HG03064 (cell line): ENCODE results near the gene LINC01488.

Source experiments
- ATAC-seq: cut with Tn5 transposase; IDR thresholded peaks from one replicate; pipeline ENCODE4 v1.9.1; 2021; ENCODE audit warnings: low read depth; ENCODE audit not compliant: unreplicated experiment

Gene LINC01488

DNA sequence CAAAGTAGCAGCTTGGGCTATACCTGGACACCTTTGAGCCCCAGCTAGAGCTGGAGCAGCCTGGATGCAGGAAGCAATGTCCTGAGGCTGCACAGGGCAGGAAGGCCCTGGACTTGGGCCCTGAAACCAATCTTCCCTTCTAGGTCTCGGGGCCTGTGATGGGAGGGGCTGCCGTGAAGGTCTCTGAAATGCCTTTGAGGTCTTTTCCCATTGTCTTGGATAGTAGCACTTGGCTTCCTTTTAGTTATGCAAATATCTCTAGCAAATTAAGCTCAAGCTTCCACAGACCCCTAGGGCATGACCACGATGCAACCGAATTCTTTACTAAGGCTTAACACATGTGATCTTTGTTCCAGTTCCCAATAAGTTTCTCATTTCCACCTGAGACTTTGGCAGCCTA is 40.0 kb downstream of the LINC01488 start:
- no peak for ATAC-seq

DNA sequence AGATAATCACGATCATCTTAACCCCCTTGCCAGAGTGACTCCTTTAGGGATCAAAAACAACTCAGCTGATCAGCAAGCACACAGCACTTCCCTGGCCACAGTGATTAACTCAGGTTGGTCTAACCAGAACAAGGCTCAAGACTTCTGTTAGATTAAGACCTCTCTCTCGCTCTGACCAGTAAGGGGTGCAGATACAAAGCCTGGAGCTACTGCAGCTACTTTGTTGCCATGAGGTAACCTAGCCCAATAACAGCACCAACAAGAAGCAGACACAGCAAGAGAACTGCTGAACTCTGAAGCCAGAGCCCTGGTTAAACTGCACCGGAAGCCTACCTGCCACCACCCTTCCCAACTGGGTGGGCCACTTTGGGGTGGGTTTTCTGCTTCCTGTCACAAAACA is 42.0 kb downstream of the LINC01488 start:
- ATAC-seq = no peak

DNA sequence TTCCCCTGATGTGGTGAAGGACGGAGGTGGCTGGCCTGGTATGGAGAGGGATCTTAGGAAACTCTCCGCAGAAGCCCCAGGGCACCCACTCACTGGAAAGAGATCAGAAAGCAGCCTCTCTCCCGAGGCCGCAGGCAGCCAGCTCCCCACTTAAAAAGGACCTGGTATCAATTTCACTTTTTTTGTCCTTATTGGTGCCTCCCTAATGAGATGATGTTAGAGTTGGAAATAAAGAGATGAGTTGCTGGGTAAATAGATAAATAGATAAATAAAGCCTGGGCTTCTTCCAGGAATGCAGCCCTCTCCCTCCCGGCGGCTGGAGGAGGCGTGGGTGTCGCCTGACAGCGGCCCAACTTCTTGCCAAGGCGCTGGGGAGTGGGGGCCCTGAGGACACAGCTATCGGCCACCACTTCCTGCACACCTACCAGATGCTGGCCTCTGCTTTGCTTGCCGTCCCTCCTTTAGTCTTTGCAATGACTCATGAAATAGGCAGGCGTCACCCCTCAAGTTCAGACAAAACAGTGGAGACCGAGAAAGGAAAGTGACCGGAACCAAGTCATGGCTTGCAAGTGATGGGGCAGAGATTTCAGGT is 42.9 kb downstream of the LINC01488 start:
- ATAC-seq = no peak

DNA sequence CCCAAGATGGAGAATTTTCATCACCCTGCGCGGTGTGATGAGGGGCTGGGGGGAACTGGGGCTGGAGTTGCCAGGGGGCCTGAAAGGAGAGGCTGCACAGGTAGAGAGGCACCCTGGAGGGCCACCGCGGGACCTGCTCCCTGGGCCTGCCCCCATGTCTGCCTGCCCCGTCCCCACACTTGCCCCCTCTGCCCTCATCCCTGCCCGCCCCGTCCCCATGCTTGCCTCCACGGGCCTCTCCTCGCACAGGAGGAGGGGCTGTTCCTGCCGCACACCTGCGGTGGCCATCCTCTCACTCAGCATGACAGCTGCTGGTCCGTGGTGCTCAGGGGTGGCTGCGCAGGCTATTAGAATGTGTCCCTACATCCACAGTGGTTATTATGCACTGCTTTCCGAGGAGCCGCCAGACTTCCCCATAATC is 43.5 kb downstream of the LINC01488 start:
- no peak for ATAC-seq

DNA sequence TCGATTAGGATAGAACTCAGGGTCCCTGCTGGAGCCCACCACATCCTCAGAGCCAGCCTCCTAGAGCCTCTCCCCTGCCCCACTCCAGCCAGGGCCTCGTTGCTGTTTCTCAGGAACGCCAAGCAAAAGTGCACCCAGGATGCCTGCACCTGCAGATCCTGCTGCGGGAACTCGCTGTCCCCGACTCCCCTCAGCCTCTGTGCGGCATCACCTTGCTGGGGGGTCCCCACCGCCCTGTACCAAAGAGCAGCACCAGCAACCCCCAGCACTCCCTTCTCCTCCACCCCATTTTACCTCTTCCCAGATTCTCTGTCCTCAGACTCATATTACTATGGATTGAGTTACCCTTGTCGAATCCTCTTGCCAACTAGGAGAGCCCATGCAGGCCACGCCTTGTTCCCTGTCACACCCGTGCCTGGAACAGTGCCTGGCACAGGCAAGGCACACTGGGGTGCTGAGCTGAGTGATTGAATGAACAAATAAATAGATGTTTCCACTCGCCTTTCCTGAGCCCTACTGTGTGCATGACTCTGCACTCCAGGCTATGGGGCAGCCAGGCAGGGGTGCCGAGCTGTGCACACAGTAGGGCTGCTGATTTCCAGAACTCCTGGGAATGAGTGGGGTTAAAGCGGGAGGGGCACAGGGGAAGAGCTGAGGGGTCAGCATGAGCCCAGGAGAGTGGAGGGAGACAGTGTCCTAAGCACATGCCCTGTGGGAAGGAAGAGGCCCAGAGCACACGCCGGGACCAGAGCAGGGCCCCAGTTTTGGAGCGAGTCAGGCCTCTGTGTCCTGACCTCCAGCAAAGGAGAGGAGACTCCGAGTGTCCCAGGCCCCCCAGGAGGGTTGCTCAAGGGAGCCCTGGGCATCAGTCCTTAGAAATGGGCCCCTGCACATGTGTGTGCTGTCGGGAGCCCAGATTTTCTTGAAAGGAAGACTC is 44.3 kb downstream of the LINC01488 start:
- ATAC-seq = no peak

DNA sequence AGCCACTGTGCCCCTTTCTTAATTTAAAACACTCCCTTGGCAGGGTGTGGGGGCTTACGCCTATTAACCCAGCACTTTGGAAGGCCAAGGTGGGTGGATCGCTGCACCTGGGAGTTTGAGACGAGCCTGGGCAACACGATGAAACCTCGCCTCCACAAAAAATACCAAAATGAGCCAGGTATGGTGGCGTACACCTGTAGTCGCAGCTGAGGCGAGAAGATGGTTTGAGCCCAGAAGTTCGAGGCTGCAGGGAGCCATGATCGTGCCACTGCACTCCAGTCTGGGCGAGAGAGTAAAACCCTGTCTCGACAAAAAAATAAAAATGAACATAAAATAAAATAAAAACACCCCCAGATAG is 45.0 kb downstream of the LINC01488 start:
- ATAC-seq = no peak

DNA sequence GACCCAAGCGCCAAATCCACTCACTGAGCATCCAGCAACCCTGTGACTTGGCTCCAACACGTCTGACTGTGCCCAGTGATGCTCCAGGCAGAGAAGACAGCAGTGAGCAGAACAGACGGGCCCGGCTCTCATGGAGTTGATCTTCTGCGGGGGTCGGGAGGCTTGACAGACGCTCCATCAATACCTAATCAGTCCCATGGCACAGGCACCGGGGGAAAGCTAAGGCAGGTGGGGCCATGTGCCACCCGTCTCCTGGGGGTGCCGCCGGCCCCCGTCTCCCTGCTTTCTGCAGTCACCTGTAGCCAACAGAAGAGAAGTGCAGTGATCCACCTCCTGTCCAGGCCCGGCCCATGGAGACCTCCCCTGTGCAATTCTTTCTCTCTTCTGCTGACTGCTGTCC is 47.5 kb downstream of the LINC01488 start:
- ATAC-seq = no peak

GRCh38 chr11:69530278-69531070 is 49.0 kb downstream of the LINC01488 start:
- no peak for ATAC-seq

GRCh38 chr11:69531071-69531716 is 49.7 kb downstream of the LINC01488 start:
- ATAC-seq = no peak

GRCh38 chr11:69531717-69532088 is 50.2 kb downstream of the LINC01488 start:
- no peak for ATAC-seq

DNA sequence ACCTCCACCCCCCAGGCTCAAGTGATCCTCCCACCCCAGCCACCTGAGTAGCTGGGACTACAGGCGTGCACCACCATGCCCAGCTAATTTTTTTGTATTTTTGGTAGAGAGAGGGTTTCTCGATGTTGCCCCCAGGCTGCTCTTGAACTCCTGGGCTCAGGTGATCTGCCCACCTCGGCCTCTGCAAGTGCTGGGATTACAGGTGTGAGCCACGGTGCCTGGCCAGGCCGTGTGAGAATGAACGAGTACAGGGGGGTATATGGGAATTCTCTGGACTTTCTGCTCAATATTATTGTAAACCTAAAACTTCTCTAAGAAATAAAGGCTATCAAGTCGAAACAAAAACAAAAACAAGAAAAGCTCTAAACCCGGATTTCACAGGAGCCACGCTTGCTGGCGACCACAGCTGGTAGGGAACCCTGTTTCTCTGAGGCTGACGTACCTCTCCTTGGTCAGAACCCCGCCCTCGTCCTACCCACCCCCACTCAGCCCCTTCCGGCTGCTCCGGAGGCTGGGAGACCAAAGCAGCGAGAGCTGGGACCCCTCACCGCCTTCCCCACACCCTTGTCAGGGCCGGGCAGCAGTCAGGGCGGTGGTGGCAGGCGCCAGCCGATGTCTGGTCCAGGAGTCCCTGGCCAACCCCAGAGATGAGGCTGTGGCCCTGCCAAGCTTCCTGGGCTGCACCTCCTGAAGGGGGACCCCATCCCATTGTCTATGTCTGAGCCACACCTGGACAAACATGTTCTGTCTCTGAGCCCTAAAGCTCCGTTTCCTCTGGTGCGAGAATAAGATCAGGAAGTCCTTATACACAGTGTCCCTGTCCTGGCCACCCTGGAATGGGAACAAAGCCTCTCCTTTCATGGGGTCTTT is 52.1 kb downstream of the LINC01488 start:
- no peak for ATAC-seq

DNA sequence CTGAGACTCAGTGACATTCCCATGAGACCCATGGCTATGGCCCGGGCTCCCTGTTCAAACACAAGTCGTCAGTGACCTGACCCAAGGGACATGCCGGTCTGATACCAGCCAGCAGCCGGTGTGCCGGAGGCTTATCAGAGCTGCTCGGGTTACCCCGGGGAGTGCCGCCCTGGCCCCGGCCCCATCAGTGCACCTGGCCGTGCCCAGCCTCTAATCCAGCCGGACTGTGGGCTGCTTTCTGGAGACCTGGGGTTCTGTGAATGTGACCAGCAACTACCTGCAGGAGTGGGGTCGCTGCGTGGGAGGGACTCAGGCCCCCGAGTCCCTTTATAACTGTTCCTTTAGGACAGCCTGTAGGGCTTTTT is 52.7 kb downstream of the LINC01488 start:
- ATAC-seq = no peak

- ATAC-seq = no peak
These were observed 54.4 kb downstream of the LINC01488 start for GRCh38 chr11:69535908-69536307.

DNA sequence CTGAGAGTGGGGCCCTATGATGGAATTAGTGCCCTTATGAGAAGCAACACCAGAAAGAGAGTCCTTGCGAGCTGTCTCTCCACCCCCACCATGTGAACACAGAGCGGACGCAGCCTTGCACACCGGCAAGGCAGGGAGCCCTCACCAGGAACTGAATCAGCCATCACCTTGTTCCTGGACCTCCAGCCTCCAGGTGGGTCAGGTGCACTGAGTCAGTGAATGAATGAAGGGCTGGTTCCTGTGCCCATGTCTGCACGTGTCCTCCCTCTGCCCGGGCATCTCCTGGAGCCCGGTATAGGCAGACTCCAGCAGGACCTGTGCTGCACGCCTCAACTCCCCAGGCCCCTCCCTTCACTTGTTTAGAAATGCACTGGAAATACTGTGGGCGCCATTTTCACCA is 54.9 kb downstream of the LINC01488 start:
- no peak for ATAC-seq

DNA sequence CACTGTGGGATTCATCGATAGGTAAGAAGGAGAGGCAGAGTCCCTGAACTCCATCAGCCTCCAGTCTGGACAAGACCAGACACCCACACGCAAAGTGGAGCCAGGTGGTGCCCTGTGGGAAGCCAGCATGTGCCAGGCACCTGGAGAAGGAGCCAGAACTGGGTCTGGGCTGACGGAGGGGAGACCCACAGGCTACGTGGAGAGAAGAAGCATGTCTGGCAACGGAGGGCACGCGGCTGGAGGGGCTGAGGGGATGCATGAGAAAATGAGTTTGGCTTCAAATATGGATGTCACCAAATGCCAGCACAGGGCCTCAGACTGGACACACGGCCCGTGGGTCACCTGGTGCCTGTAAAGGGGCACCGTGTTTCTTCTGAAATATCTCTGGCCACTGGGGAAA is 55.7 kb downstream of the LINC01488 start:
- no peak for ATAC-seq

- no peak for ATAC-seq
These were observed 56.6 kb downstream of the LINC01488 start for GRCh38 chr11:69537855-69538640.

GRCh38 chr11:69538854-69539253 is 57.4 kb downstream of the LINC01488 start:
- no peak for ATAC-seq

DNA sequence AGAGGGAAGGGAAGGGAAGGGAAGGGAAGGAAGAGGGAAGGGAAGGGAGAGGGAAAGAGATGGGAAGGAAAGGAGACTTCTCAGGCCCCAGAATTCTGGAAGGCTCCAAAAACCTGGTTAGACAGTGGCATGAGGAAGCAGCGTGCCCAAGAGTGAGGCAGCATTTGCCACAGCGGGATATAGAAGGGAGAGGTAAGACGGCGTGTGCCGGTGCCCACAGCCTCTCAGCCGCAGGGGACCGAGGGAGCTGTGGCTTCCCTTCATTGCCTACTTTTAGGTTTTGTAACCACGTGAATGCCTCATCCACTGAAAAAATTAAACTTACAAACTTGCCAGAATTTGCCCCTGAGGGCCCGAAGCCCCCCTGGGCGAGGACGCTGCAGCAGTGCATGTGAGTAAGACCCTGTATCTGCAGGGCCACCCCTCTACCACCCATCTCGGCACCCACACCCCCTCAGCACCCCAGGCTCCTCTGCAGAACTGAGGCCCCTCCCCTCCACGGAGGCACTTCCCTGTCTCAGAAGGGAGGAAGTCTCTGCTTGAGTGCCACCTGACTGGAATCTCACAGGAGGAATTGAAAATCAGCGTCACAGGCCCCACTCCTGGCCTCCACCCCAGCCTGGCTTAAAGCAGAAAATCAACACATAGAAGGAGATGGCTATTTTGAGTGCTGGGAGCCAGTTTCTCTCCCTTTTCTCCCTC is 58.1 kb downstream of the LINC01488 start:
- no peak for ATAC-seq
